HEK293 (cell line): ENCODE data around the gene MYOM1.

Experiments
- CTCF ChIA-PET: fragments of 350-600 bp; formaldehyde crosslinking; extraction: SDS; loops from one replicate; lab custom pipeline; 2021; ENCODE audit warnings: antibody characterized with exemption; lab: Yijun Ruan, JAX
- POLR2A ChIA-PET: fragments of 300-600 bp; formaldehyde crosslinking; extraction: SDS; loops from one replicate; lab custom pipeline; 2020; ENCODE audit warnings: antibody characterized with exemption, inconsistent platforms; lab: Yijun Ruan, JAX
- H3K27ac ChIP-seq: fragments of 200-500 bp; sonication (Bioruptor generic); 2 replicates; pipeline ENCODE4 v1.5.1; 2014; ENCODE audit warnings: low read depth, low read length, control low read depth, inconsistent platforms; ENCODE audit errors: extremely low read depth
- H3K36me3 ChIP-seq, 2 experiments: fragments of 200-500 bp in 1 of 2; sonication (Bioruptor generic) in 1 of 2; 1 replicate in 1 of 2; 2 replicates in 1 of 2; pipeline ENCODE4 v1.5.1; 2014 to 2017; ENCODE audit warnings: inconsistent platforms in 2 of 2, low read length in 2 of 2; ENCODE audit not compliant: control insufficient read depth in 2 of 2, insufficient read depth in 1 of 2
- H3K4me1 ChIP-seq: fragments of 200-500 bp; sonication (Bioruptor generic); 2 replicates; pipeline ENCODE4 v1.5.1; 2014; ENCODE audit warnings: mild to moderate bottlenecking, low read length, inconsistent platforms; ENCODE audit not compliant: control insufficient read depth, insufficient read depth
- H3K4me3 ChIP-seq: 2 replicates; pipeline ENCODE4 v1.5.1; 2011; ENCODE audit warnings: low read depth, mild to moderate bottlenecking, control low read depth, low read length, moderate library complexity
- H3K9me3 ChIP-seq: fragments of 200-500 bp; sonication (Bioruptor generic); 2 replicates; pipeline ENCODE4 v1.5.1; 2014; ENCODE audit warnings: low read depth, low read length, inconsistent platforms; ENCODE audit not compliant: control insufficient read depth, insufficient read depth
- ATF2 ChIP-seq: fragments of 450-650 bp; formaldehyde crosslinking; IDR thresholded peaks from 2 replicates; pipeline ENCODE4 v1.5.1; 2016; ENCODE audit warnings: missing biosample characterization, missing genetic modification characterization, low read depth
- PRDM2 ChIP-seq: fragments of 450-650 bp; formaldehyde crosslinking; IDR thresholded peaks from 2 replicates; pipeline ENCODE4 v1.5.1; 2016; ENCODE audit warnings: missing biosample characterization, missing genetic modification characterization, borderline replicate concordance
- PRDM6 ChIP-seq: fragments of 450-650 bp; formaldehyde crosslinking; IDR thresholded peaks from 2 replicates; pipeline ENCODE4 v1.5.1; 2017; ENCODE audit warnings: missing biosample characterization, missing genetic modification characterization
- YY1 ChIP-seq: fragments of 450-650 bp; formaldehyde crosslinking; IDR thresholded peaks from 2 replicates; pipeline ENCODE4 v1.5.1; 2018; ENCODE audit warnings: missing biosample characterization, missing genetic modification characterization
- ZBTB7A ChIP-seq: fragments of 450-650 bp; formaldehyde crosslinking; IDR thresholded peaks from 2 replicates; pipeline ENCODE4 v1.5.1; 2016; ENCODE audit warnings: low read depth, missing biosample characterization, missing genetic modification characterization
- ZFP69B ChIP-seq: fragments of 450-650 bp; formaldehyde crosslinking; IDR thresholded peaks from 2 replicates; pipeline ENCODE4 v1.5.1; 2016; ENCODE audit warnings: missing biosample characterization, missing genetic modification characterization
- ZIC2 ChIP-seq: fragments of 450-650 bp; formaldehyde crosslinking; IDR thresholded peaks from 2 replicates; pipeline ENCODE4 v1.5.1; 2016; ENCODE audit warnings: missing biosample characterization, missing genetic modification characterization
- ZNF138 ChIP-seq: fragments of 450-650 bp; formaldehyde crosslinking; IDR thresholded peaks from 2 replicates; pipeline ENCODE4 v1.5.1; 2016; ENCODE audit warnings: missing biosample characterization, missing genetic modification characterization, borderline replicate concordance
- ZNF155 ChIP-seq: fragments of 450-650 bp; formaldehyde crosslinking; IDR thresholded peaks from 2 replicates; pipeline ENCODE4 v1.5.1; 2016; ENCODE audit warnings: missing biosample characterization, missing genetic modification characterization
- ZNF274 ChIP-seq, 2 experiments: fragments of 200-500 bp in 1 of 2; fragments of 450-650 bp in 1 of 2; sonication (Bioruptor generic) in 1 of 2; formaldehyde crosslinking in 1 of 2; IDR thresholded peaks; 2 replicates each; pipeline versions ENCODE4 v1.5.1 to v1.6.1; 2014 to 2016; ENCODE audit warnings: borderline replicate concordance in 1 of 2, inconsistent platforms in 1 of 2, low read length in 1 of 2, missing biosample characterization in 1 of 2, missing genetic modification characterization in 1 of 2
- ZNF335 ChIP-seq: fragments of 450-650 bp; formaldehyde crosslinking; conservative IDR thresholded peaks from 2 replicates; pipeline ENCODE4 v1.5.1; 2016; ENCODE audit warnings: missing biosample characterization, missing genetic modification characterization
- ZNF404 ChIP-seq: fragments of 450-650 bp; formaldehyde crosslinking; IDR thresholded peaks from 2 replicates; pipeline ENCODE4 v1.5.1; 2017; ENCODE audit warnings: missing biosample characterization, missing genetic modification characterization
- ZNF433 ChIP-seq: fragments of 450-650 bp; formaldehyde crosslinking; IDR thresholded peaks from 2 replicates; pipeline ENCODE4 v1.5.1; 2016; ENCODE audit warnings: missing biosample characterization, missing genetic modification characterization, low read depth
- ZNF473 ChIP-seq: fragments of 450-650 bp; formaldehyde crosslinking; IDR thresholded peaks from 2 replicates; pipeline ENCODE4 v1.5.1; 2017; ENCODE audit warnings: missing biosample characterization, missing genetic modification characterization
- ZNF600 ChIP-seq: fragments of 450-650 bp; formaldehyde crosslinking; IDR thresholded peaks from 2 replicates; pipeline ENCODE4 v1.5.1; 2016; ENCODE audit warnings: missing biosample characterization, missing genetic modification characterization
- ZNF610 ChIP-seq: fragments of 450-650 bp; formaldehyde crosslinking; IDR thresholded peaks from 2 replicates; pipeline ENCODE4 v1.5.1; 2016; ENCODE audit warnings: missing biosample characterization, missing genetic modification characterization, borderline replicate concordance
- ZNF621 ChIP-seq: fragments of 450-650 bp; formaldehyde crosslinking; IDR thresholded peaks from 2 replicates; pipeline ENCODE4 v1.5.1; 2017; ENCODE audit warnings: missing biosample characterization, missing genetic modification characterization
- ZNF624 ChIP-seq: fragments of 450-650 bp; formaldehyde crosslinking; IDR thresholded peaks from 2 replicates; pipeline ENCODE4 v1.5.1; 2017; ENCODE audit warnings: missing biosample characterization, missing genetic modification characterization
- ZNF692 ChIP-seq: fragments of 450-650 bp; formaldehyde crosslinking; IDR thresholded peaks from 2 replicates; pipeline ENCODE4 v1.5.1; 2016; ENCODE audit warnings: missing biosample characterization, missing genetic modification characterization
- ZNF704 ChIP-seq: fragments of 450-650 bp; formaldehyde crosslinking; IDR thresholded peaks from 2 replicates; pipeline ENCODE4 v1.5.1; 2016; ENCODE audit warnings: missing biosample characterization, missing genetic modification characterization
- ZXDB ChIP-seq: fragments of 450-650 bp; formaldehyde crosslinking; IDR thresholded peaks from 2 replicates; pipeline ENCODE4 v1.5.1; 2016; ENCODE audit warnings: missing biosample characterization, missing genetic modification characterization

MYOM1 gene

GRCh38 chr18:3104190-3105054, 115.3 kb downstream of the MYOM1 start (continued):
- TF ChIP-seq ATF2 (tag by site-specific recombination) (peak; percentile 38; the same call in 1 of the 2 replicates), ZNF600 (tag by site-specific recombination) (no peak), ZNF624 (tag by site-specific recombination) (no peak), YY1 (no peak), ZNF335 (tag by site-specific recombination) (no peak), ZNF433 (tag by site-specific recombination) (no peak), ZNF404 (tag by site-specific recombination) (no peak)

- ChIA-PET POLR2A (no interaction called here), CTCF (interaction anchor here (0.5 to 1.3 kb wide), 2 partner anchors 23 to 25 kb away, joined by 3 to 4 read pairs; no protein-coding TSS in a partner anchor)
- no peak overlapping the region for H3K4me3 ChIP-seq
- no peak overlapping the region for H3K27ac ChIP-seq
- no peaks in the 10 kb centered on the region for H3K36me3 ChIP-seq
- H3K9me3 ChIP-seq = no peaks in the 10 kb centered on the region
- peaks cover 12% of the 10 kb centered on the region; the same call in 1 of the 2 replicates for H3K4me1 ChIP-seq
- TF ChIP-seq PRDM2 (tag by site-specific recombination) (no peak), PRDM6 (tag by site-specific recombination) (no peak), ZNF704 (tag by site-specific recombination) (no peak), ZNF433 (tag by site-specific recombination) (no peak), ZNF138 (tag by site-specific recombination) (no peak), ZNF335 (tag by site-specific recombination) (no peak), ZNF600 (tag by site-specific recombination) (no peak), ZNF274 (IDR thresholded peaks at IDR 0.05; ENCODE audit: low read length) (no peak), ZNF274 (tag by site-specific recombination; IDR thresholded peaks at IDR 0.05; ENCODE audit: borderline replicate concordance) (no peak), ZXDB (no peak), ZFP69B (tag by site-specific recombination) (no peak), ZNF692 (tag by site-specific recombination) (no peak), ATF2 (tag by site-specific recombination) (no peak), ZNF155 (tag by site-specific recombination) (no peak), ZNF473 (tag by site-specific recombination) (no peak), ZNF621 (tag by site-specific recombination) (no peak), ZBTB7A (tag by site-specific recombination) (no peak), ZIC2 (no peak), ZNF610 (tag by site-specific recombination) (no peak)
These were observed 116.2 kb downstream of the MYOM1 start for GRCh38 chr18:3103576-3103975.
